Fibroblast of pulmonary artery (primary cell): ENCODE results near the gene B4GALT4.

Source experiments
- DNase-seq: peaks from one replicate; pipeline ENCODE4 v3.0.0-alpha.2; 2010; ENCODE audit warnings: low read depth
- H3K4me3 ChIP-seq: replicated peaks from 2 replicates; pipeline ENCODE4 v1.5.1; 2011; ENCODE audit warnings: low read depth, mild to moderate bottlenecking, control low read depth, low read length, moderate library complexity
- CTCF ChIP-seq: IDR thresholded peaks from 2 replicates; pipeline ENCODE4 v1.5.1; 2011; ENCODE audit warnings: mild to moderate bottlenecking, control low read depth, low read length, inconsistent platforms; ENCODE audit errors: missing control alignments

B4GALT4 gene

GRCh38 chr3:119195911-119196310 lies 44.8 kb downstream of the B4GALT4 start:
- H3K4me3 ChIP-seq, result no peak overlapping the region
- peak; percentile 40 for DNase-seq
- TF ChIP-seq CTCF, result no peak

DNA sequence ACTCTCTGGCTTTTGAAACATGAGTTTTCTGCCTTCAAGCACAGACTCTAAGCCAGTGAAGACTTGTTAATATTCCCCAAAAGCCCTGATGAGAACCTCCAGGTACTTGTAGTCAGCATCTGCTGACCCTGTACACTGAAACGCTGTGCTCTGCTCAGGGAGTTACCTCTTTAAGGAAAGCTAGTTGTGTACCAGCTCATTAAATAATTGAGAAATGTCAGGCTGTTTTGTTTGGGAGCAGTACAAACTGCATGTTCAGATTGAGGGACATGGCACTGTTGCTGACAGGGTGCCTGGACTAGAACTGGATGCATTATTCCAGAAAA lies 45.6 kb downstream of the B4GALT4 start:
- TF ChIP-seq CTCF, result no peak
- DNase-seq, result no peak
- H3K4me3 ChIP-seq, result no peak overlapping the region

- DNase-seq, result peak; percentile 8
- H3K4me3 ChIP-seq, result no peak overlapping the region
- TF ChIP-seq CTCF, result no peak
These were observed 46.2 kb downstream of the B4GALT4 start for GRCh38 chr3:119194237-119195150.

DNA sequence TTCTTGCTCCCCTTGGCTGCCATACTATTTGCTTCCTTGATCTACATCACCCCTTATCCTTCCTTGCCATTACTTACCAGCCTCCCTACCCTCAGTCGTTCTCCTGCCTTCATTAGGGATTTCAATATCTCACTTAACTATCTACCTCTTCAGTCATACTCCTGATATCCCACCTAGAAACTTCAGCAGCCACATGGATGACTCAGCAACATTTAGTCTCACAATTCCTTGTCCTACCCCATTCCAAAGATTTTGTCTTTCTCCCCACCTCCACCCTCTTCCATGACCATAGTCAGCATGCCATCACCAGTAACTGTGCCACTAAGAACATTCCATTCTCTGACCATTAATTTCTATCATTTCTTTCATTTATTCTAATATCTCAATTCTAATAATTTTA lies 48.9 kb downstream of the B4GALT4 start:
- TF ChIP-seq CTCF, result no peak
- no peak overlapping the region for H3K4me3 ChIP-seq
- no peak for DNase-seq

GRCh38 chr3:119187266-119187665 lies 53.4 kb downstream of the B4GALT4 start:
- no peak for DNase-seq
- no peak for TF ChIP-seq CTCF
- no peak overlapping the region for H3K4me3 ChIP-seq

DNA sequence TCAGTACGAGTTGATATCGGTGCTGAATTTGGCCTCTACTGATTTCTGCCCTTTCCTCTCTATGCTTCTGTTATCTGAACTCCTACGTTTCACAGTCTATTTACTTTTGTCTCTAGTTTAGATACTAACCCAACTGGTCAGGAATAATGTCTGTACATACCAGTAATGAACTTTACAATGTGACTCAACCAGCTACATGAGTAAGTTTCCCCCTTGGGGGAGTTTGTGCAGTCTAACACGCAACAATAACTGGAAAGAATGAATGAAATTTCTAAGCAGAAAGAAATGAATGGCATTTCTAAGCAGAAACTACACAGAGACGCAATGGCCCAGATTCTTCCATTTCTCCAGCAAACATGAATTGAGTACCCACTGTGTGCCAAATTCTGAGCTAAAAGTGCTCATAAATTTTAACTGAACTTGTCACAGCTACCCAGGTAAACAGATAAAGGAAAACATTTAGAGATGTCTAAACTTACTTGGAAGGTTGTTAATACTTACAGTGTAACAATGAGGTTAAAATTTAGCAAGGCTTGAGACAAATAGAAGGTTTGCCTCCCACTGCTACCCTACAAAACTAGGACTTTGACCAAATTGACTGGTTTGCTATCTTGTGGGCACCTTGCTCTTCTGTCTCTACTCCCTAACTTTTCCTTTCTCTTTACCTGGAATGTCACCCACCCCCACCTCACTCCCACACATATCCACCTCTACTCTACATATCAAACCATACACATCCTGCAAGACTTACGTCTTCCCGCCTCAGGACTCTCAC lies 55.7 kb downstream of the B4GALT4 start:
- DNase-seq, result peak; percentile 79
- TF ChIP-seq CTCF, result no peak
- H3K4me3 ChIP-seq, result no peak overlapping the region
